ENCODE data around the gene IL18BP.

DNA sequence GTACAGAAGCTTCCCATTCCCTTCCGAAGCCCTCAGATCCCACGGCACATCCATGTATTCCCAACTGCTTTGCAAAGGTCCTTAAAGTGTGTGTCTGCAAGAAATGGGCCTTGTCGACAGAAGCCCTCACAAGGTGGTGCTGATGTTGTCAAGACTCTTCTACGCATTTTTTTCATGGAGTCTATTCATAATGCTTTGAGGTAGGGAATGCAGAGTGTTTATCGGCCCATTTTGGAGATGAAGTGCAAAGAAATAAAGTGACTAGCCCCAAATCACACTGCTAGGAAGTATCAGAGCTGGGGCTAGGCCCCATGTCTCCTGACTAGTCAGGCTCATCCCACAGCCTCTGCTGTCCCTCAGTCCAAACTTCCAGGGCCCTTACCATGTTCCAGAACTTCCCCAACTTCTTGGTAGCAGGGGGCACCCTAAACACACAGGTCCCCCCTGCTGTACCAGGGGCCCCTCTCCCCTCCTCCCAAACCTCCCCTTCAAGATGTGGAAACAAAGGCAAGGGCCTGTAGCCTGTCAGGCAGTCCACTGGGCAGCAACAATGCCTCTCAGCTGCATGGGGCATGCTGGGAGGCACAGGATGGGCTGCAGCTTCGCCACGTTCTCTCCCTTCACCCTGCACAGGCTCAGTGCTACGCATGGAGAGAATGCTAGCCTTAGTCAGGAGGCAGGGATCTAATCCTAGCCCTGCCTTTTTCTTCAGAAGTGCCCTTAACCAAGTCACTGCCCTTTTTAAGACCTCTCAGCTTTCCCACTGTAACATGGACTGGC is 7.8 kb downstream of the IL18BP start:
- TF ChIP-seq, protein P1, sequence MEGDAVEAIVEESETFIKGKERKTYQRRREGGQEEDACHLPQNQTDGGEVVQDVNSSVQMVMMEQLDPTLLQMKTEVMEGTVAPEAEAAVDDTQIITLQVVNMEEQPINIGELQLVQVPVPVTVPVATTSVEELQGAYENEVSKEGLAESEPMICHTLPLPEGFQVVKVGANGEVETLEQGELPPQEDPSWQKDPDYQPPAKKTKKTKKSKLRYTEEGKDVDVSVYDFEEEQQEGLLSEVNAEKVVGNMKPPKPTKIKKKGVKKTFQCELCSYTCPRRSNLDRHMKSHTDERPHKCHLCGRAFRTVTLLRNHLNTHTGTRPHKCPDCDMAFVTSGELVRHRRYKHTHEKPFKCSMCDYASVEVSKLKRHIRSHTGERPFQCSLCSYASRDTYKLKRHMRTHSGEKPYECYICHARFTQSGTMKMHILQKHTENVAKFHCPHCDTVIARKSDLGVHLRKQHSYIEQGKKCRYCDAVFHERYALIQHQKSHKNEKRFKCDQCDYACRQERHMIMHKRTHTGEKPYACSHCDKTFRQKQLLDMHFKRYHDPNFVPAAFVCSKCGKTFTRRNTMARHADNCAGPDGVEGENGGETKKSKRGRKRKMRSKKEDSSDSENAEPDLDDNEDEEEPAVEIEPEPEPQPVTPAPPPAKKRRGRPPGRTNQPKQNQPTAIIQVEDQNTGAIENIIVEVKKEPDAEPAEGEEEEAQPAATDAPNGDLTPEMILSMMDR (conservative IDR thresholded peaks at IDR 0.05) = no peak
- TF ChIP-seq ZFX (IDR thresholded peaks at IDR 0.05) = no peak

All from C4-2B (cell line).